Bronchial epithelial cell (primary cell): ENCODE data around the gene NR2F1. TPM values are rescaled to one million over a fixed set of nuclear protein-coding genes. Genes with fewer than 3 reads are reported as not detected.

Experiments used
- DNase-seq: peaks from one replicate; pipeline ENCODE4 v3.0.0-alpha.2; 2010; ENCODE audit warnings: low read depth
- FAIRE-seq: peaks from 2 replicates; lab custom pipeline; 2011; peaks lifted over from hg19 to GRCh38; lab: Jason Lieb, UNC
- H3K27me3 ChIP-seq: 2 replicates; pipeline ENCODE4 v1.5.1; 2011; ENCODE audit warnings: low read length; ENCODE audit not compliant: control insufficient read depth, insufficient read depth
- H3K36me3 ChIP-seq: 2 replicates; pipeline ENCODE4 v1.5.1; 2011; ENCODE audit warnings: low read length; ENCODE audit not compliant: control insufficient read depth, insufficient read depth
- H3K4me3 ChIP-seq: 2 replicates; pipeline ENCODE4 v1.5.1; 2011; ENCODE audit warnings: mild to moderate bottlenecking, low read depth, low read length, control low read depth
- CTCF ChIP-seq: IDR thresholded peaks from 2 replicates; pipeline ENCODE4 v1.5.1; 2011; ENCODE audit warnings: mild to moderate bottlenecking, moderate library complexity, low read length, control low read depth, inconsistent platforms; ENCODE audit not compliant: insufficient read depth, severe bottlenecking
- total RNA-seq: library from RNA; depleted of rRNA; stranded (reverse); fragments of >200 nt; gene quantifications from 2 replicates; pipeline ENCODE4 v1.2.1, GENCODE V29; 2014

Gene NR2F1
- total RNA-seq, 1 donor from 2014 or later, result 1.6 TPM

GRCh38 chr5:93573354-93574351 is 9.4 kb upstream of the NR2F1 start:
- FAIRE-seq (no peak), DNase-seq (no peak)
- H3K4me3 ChIP-seq, result no peak overlapping the region
- no peaks in the 10 kb centered on the region for H3K36me3 ChIP-seq
- TF ChIP-seq CTCF, result no peak
- peaks cover 8% of the 10 kb centered on the region for H3K27me3 ChIP-seq

GRCh38 chr5:93574491-93575305 is 8.3 kb upstream of the NR2F1 start:
- no peak for DNase-seq
- no peak for TF ChIP-seq CTCF
- peaks cover 10% of the 10 kb centered on the region for H3K27me3 ChIP-seq
- no peak for FAIRE-seq
- H3K4me3 ChIP-seq, result no peak overlapping the region
- no peaks in the 10 kb centered on the region for H3K36me3 ChIP-seq

- FAIRE-seq (no peak), DNase-seq (no peak)
- Histone ChIP-seq H3K4me3 (no peak overlapping the region), H3K27me3 (peaks cover 10% of the 10 kb centered on the region), H3K36me3 (no peaks in the 10 kb centered on the region)
- no peak for TF ChIP-seq CTCF
These were observed 7.3 kb upstream of the NR2F1 start for GRCh38 chr5:93575461-93576414.

GRCh38 chr5:93576994-93577853 is 5.8 kb upstream of the NR2F1 start:
- H3K27me3 ChIP-seq, result peaks cover 6% of the 10 kb centered on the region
- TF ChIP-seq CTCF, result no peak
- DNase-seq, result no peak
- H3K4me3 ChIP-seq, result no peak overlapping the region
- H3K36me3 ChIP-seq, result no peaks in the 10 kb centered on the region
- no peak for FAIRE-seq
